SK-N-SH (cell line): ENCODE measurements around the gene PYDC1.

ENCODE experiments used
- MAX ChIP-seq: IDR thresholded peaks from 2 replicates; pipeline ENCODE4 v1.4.0; 2012; ENCODE audit warnings: low read depth
- POLR2AphosphoS5 ChIP-seq: IDR thresholded peaks from 2 replicates; pipeline ENCODE4 v1.6.1; 2012; ENCODE audit warnings: low read depth, low read length
- RCOR1 ChIP-seq: fragments of 150-350 bp; IDR thresholded peaks from 2 replicates; pipeline ENCODE4 v1.6.1; 2017; ENCODE audit warnings: antibody characterized with exemption, low read length
- SIN3A ChIP-seq: IDR thresholded peaks from 2 replicates; pipeline ENCODE4 v1.6.1; 2012; ENCODE audit warnings: low read depth, mild to moderate bottlenecking, low read length, moderate library complexity, borderline replicate concordance

- no peak for TF ChIP-seq MAX
- TF ChIP-seq POLR2AphosphoS5: no peak
- no peak for TF ChIP-seq SIN3A
- no peak for TF ChIP-seq RCOR1
Observed at GRCh38 chr16:31256466-31256865, 39.5 kb upstream of the PYDC1 start.
